IMR-90 (cell line): ENCODE results near the gene ZNF316. TPM values are rescaled to one million over a fixed set of nuclear protein-coding genes. Genes with fewer than 3 reads are reported as not detected.

ENCODE experiments used
- ATAC-seq: fragments of 200-7000 bp; cut with Tn5 transposase; 2 replicates; pipeline ENCODE4 v1.9.1; 2020; ENCODE audit warnings: low read depth, mild to moderate bottlenecking, moderate library complexity
- BruUV-seq: library from RNA; stranded (reverse); fragments of 400-500 nt; replicated peaks from 2 replicates; lab custom pipeline; 2021; lab: Mats Ljungman, UMichigan
- CTCF ChIA-PET: fragments of 300-600 bp; formaldehyde crosslinking; extraction: SDS; loops from one replicate; lab custom pipeline; 2021; ENCODE audit warnings: antibody characterized with exemption; lab: Yijun Ruan, JAX
- POLR2A ChIA-PET: fragments of 300-600 bp; sonication (Branson Sonifier 250); formaldehyde crosslinking; loops from one replicate; lab custom pipeline; 2022; ENCODE audit warnings: antibody characterized with exemption; ENCODE audit not compliant: unreplicated experiment; lab: Charles Lee
- DNase-seq: peaks from one replicate; pipeline ENCODE4 v3.0.0; 2013
- H2AFZ ChIP-seq: replicated peaks from 2 replicates; pipeline ENCODE3; 2013; ENCODE audit warnings: low read length, mild to moderate bottlenecking; ENCODE audit not compliant: poor library complexity
- H2AK5ac ChIP-seq: 2 replicates; pipeline ENCODE4 v1.6.1; 2013; ENCODE audit warnings: low read depth, low read length, inconsistent platforms
- H2AK9ac ChIP-seq: replicated peaks from 2 replicates; pipeline ENCODE3; 2013; ENCODE audit warnings: mild to moderate bottlenecking, low read depth, low read length, moderate library complexity; ENCODE audit not compliant: poor library complexity
- H2BK120ac ChIP-seq: 2 replicates; pipeline ENCODE4 v1.6.1; 2013; ENCODE audit warnings: low read depth, low read length, inconsistent platforms
- H2BK15ac ChIP-seq: 3 replicates; pipeline ENCODE4 v1.6.1; 2013; ENCODE audit warnings: low read depth, low read length, inconsistent platforms
- H2BK20ac ChIP-seq: 2 replicates; pipeline ENCODE4 v1.6.1; 2013; ENCODE audit warnings: low read depth, mild to moderate bottlenecking, inconsistent platforms, low read length, moderate library complexity
- H2BK5ac ChIP-seq: 2 replicates; pipeline ENCODE4 v1.6.1; 2013; ENCODE audit warnings: mild to moderate bottlenecking, low read depth, low read length, inconsistent platforms; ENCODE audit not compliant: poor library complexity, severe bottlenecking
- H3K14ac ChIP-seq: replicated peaks from 2 replicates; pipeline ENCODE4 v1.6.1; 2013; ENCODE audit warnings: low read depth, low read length, inconsistent platforms
- H3K18ac ChIP-seq: 2 replicates; pipeline ENCODE4 v1.6.1; 2013; ENCODE audit warnings: low read depth, low read length, control low read depth
- H3K23ac ChIP-seq: 2 replicates; pipeline ENCODE4 v1.6.1; 2013; ENCODE audit warnings: low read depth, low read length, inconsistent platforms
- H3K27ac ChIP-seq: 2 replicates; pipeline ENCODE4 v1.5.1; 2013; ENCODE audit warnings: mild to moderate bottlenecking, control low read depth, low read length; ENCODE audit not compliant: insufficient read depth
- H3K27me3 ChIP-seq: 2 replicates; pipeline ENCODE4 v1.6.1; 2013; ENCODE audit warnings: low read length; ENCODE audit not compliant: control insufficient read depth, insufficient read depth
- H3K36me3 ChIP-seq: 2 replicates; pipeline ENCODE4 v1.6.1; 2013; ENCODE audit warnings: low read length, mixed read lengths; ENCODE audit not compliant: control insufficient read depth, insufficient read depth
- H3K4ac ChIP-seq: 2 replicates; pipeline ENCODE4 v1.6.1; 2013; ENCODE audit warnings: low read depth, low read length, inconsistent platforms
- H3K4me1 ChIP-seq: 2 replicates; pipeline ENCODE4 v1.6.1; 2013; ENCODE audit warnings: low read length, mixed read lengths; ENCODE audit not compliant: control insufficient read depth, insufficient read depth
- H3K4me2 ChIP-seq: 2 replicates; pipeline ENCODE4 v1.6.1; 2013; ENCODE audit warnings: low read depth, mild to moderate bottlenecking, control low read depth, low read length, moderate library complexity
- H3K4me3 ChIP-seq: 2 replicates; pipeline ENCODE4 v1.5.1; 2013; ENCODE audit warnings: low read depth, mild to moderate bottlenecking, control low read depth, low read length, moderate library complexity; ENCODE audit not compliant: insufficient read depth
- H3K56ac ChIP-seq: 2 replicates; pipeline ENCODE4 v1.6.1; 2013; ENCODE audit warnings: low read length, inconsistent platforms; ENCODE audit not compliant: insufficient read depth; ENCODE audit errors: extremely low read depth
- H3K79me1 ChIP-seq, 2 experiments: 2 replicates each; pipeline ENCODE4 v1.6.1; 2013; ENCODE audit warnings: low read length in 2 of 2, inconsistent platforms in 1 of 2, low read depth in 1 of 2
- H3K9ac ChIP-seq: 2 replicates; pipeline ENCODE4 v1.6.1; 2013; ENCODE audit warnings: low read depth, low read length, control low read depth
- H3K9me1 ChIP-seq: 2 replicates; pipeline ENCODE4 v1.6.1; 2013; ENCODE audit warnings: low read length, inconsistent platforms; ENCODE audit not compliant: insufficient read depth
- H3K9me3 ChIP-seq: 2 replicates; pipeline ENCODE4 v1.6.1; 2013; ENCODE audit warnings: low read length; ENCODE audit not compliant: control insufficient read depth, insufficient read depth
- H4K20me1 ChIP-seq: 2 replicates; pipeline ENCODE4 v1.6.1; 2013; ENCODE audit warnings: low read length, inconsistent platforms; ENCODE audit not compliant: insufficient read depth
- H4K5ac ChIP-seq: 2 replicates; pipeline ENCODE4 v1.6.1; 2013; ENCODE audit warnings: mild to moderate bottlenecking, low read depth, low read length, control low read depth
- H4K8ac ChIP-seq, 2 experiments: 2 replicates each; pipeline ENCODE4 v1.6.1; 2013; ENCODE audit warnings: low read depth in 2 of 2, low read length in 2 of 2, control low read depth in 1 of 2, inconsistent platforms in 1 of 2
- H4K91ac ChIP-seq: 2 replicates; pipeline ENCODE4 v1.6.1; 2013; ENCODE audit warnings: low read depth, low read length, inconsistent platforms; ENCODE audit not compliant: insufficient read depth
- CEBPB ChIP-seq: IDR thresholded peaks from 2 replicates; pipeline ENCODE4 v1.6.1; 2012; ENCODE audit warnings: low read depth, low read length, improper control_type of control experiment
- CHD1 ChIP-seq: IDR thresholded peaks from 2 replicates; pipeline ENCODE4 v1.6.1; 2012; ENCODE audit warnings: low read depth, low read length, improper control_type of control experiment
- CTCF ChIP-seq: conservative IDR thresholded peaks from 2 replicates; pipeline ENCODE4 v1.5.1; 2012; ENCODE audit warnings: mild to moderate bottlenecking, low read depth, low read length, improper control_type of control experiment
- FOS ChIP-seq: fragments of 150-350 bp; IDR thresholded peaks from 2 replicates; pipeline ENCODE4 v1.6.1; 2016; ENCODE audit warnings: low read depth, low read length
- MAFK ChIP-seq: IDR thresholded peaks from 2 replicates; pipeline ENCODE4 v1.6.1; 2012; ENCODE audit warnings: low read depth, low read length, improper control_type of control experiment
- MAZ ChIP-seq: IDR thresholded peaks from 2 replicates; pipeline ENCODE4 v1.6.1; 2012; ENCODE audit warnings: low read depth, mild to moderate bottlenecking, low read length, improper control_type of control experiment, moderate library complexity, borderline replicate concordance
- MXI1 ChIP-seq: IDR thresholded peaks from 2 replicates; pipeline ENCODE4 v1.6.1; 2012; ENCODE audit warnings: low read depth, mild to moderate bottlenecking, low read length, moderate library complexity, borderline replicate concordance
- NFE2L2 ChIP-seq: fragments of 150-350 bp; IDR thresholded peaks from 2 replicates; pipeline ENCODE4 v1.6.1; 2016; ENCODE audit warnings: low read depth, mild to moderate bottlenecking, low read length
- POLR2A ChIP-seq: IDR thresholded peaks from 2 replicates; pipeline ENCODE4 v1.6.1; 2012; ENCODE audit warnings: mild to moderate bottlenecking, low read depth, low read length
- RAD21 ChIP-seq: IDR thresholded peaks from 2 replicates; pipeline ENCODE4 v1.6.1; 2012; ENCODE audit warnings: low read length, improper control_type of control experiment
- RCOR1 ChIP-seq: IDR thresholded peaks from 2 replicates; pipeline ENCODE4 v1.6.1; 2012; ENCODE audit warnings: mild to moderate bottlenecking, low read length, improper control_type of control experiment; ENCODE audit not compliant: insufficient replicate concordance
- RFX5 ChIP-seq: IDR thresholded peaks from 2 replicates; pipeline ENCODE4 v1.8.0; 2012; ENCODE audit warnings: low read depth, mild to moderate bottlenecking, low read length, moderate library complexity
- WGBS, 2 experiments: methylation state at CpG; one replicate each; pipeline versions ENCODE4 v1.1.5 to v1.1.7; 2013; ENCODE audit warnings: missing lambda C conversion rate in 2 of 2; ENCODE audit not compliant: insufficient read length in 1 of 2; ENCODE audit errors: extremely low coverage in 2 of 2; 5-methylcytosine and 5-hydroxymethylcytosine counted together
- dilution Hi-C: fragments of 300-500 bp; cut with HindIII; formaldehyde crosslinking; loops from one replicate; pipeline ENCODE4 v1.14.3; 2018; ENCODE audit warnings: low sequenced_read_pairs; ENCODE audit not compliant: unreplicated experiment
- in situ Hi-C: fragments of 300-500 bp; cut with MboI; formaldehyde crosslinking; loops from 3 replicates; pipeline ENCODE4 v1.14.3; 2019; ENCODE audit warnings: low sequenced_read_pairs, inconsistent platforms, mixed read lengths
- intact Hi-C: fragments of 100-400 bp; cut with micrococcal nuclease; formaldehyde crosslinking; loops from 2 replicates; pipeline ENCODE4 v1.10.0; 2022
- polyA plus RNA-seq, 3 experiments: library from polyadenylated mRNA; depleted of rRNA; stranded (reverse); fragments of >200 nt; gene quantifications; 2 replicates each; pipeline ENCODE4 v1.2.3, GENCODE V29; 2012; ENCODE audit warnings: low replicate concordance in 1 of 3
- total RNA-seq: library from RNA; depleted of rRNA; stranded (reverse); fragments of >200 nt; gene quantifications from 2 replicates; pipeline ENCODE4 v1.2.3, GENCODE V29; 2012
- TF ChIP-seq, protein P1 (sequence below): fragments of 150-350 bp; IDR thresholded peaks from 2 replicates; pipeline ENCODE4 v1.6.1; 2016; ENCODE audit warnings: low read depth, mild to moderate bottlenecking, low read length, moderate library complexity, borderline replicate concordance
- TF ChIP-seq, protein P2 (sequence below): fragments of 150-350 bp; IDR thresholded peaks from 2 replicates; pipeline ENCODE4 v1.6.1; 2017; ENCODE audit warnings: mild to moderate bottlenecking, antibody characterized with exemption, low read length, low read depth

ZNF316 gene
- total and polyA plus RNA-seq, 2 of the 4 experiments (the other 2 are of a cell fraction): 3.2 to 7.2 TPM

GRCh38 chr7:6648066-6648814 lies 11.1 kb downstream of the ZNF316 start:
- peaks cover 76% of the 10 kb centered on the region for H3K36me3 ChIP-seq
- no peak overlapping the region for H2AK9ac ChIP-seq
- no peak overlapping the region for H2AFZ ChIP-seq
- H2BK120ac ChIP-seq: no peak overlapping the region
- WGBS, 2 experiments: 100% methylated on average over 7 of the region's 17 CpGs; no CpG with 5 or more reads in 1 of the 2 experiments
- peaks cover 26% of the 10 kb centered on the region for H3K9me3 ChIP-seq
- no peak for DNase-seq
- peaks cover 4% of the 10 kb centered on the region; the same call in 1 of the 2 replicates for H4K20me1 ChIP-seq
- no peak overlapping the region for H3K9ac ChIP-seq
- H3K18ac ChIP-seq: no peak overlapping the region
- no peak for TF ChIP-seq RCOR1
- no peak for TF ChIP-seq MXI1
- TF ChIP-seq CEBPB: no peak
- no peak for TF ChIP-seq CTCF
- TF ChIP-seq, protein P1, sequence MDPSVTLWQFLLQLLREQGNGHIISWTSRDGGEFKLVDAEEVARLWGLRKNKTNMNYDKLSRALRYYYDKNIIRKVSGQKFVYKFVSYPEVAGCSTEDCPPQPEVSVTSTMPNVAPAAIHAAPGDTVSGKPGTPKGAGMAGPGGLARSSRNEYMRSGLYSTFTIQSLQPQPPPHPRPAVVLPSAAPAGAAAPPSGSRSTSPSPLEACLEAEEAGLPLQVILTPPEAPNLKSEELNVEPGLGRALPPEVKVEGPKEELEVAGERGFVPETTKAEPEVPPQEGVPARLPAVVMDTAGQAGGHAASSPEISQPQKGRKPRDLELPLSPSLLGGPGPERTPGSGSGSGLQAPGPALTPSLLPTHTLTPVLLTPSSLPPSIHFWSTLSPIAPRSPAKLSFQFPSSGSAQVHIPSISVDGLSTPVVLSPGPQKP: no peak
- TF ChIP-seq POLR2A: no peak
- TF ChIP-seq MAZ: no peak
- no peak for TF ChIP-seq FOS
- no peak for TF ChIP-seq RAD21
- TF ChIP-seq, protein P2, sequence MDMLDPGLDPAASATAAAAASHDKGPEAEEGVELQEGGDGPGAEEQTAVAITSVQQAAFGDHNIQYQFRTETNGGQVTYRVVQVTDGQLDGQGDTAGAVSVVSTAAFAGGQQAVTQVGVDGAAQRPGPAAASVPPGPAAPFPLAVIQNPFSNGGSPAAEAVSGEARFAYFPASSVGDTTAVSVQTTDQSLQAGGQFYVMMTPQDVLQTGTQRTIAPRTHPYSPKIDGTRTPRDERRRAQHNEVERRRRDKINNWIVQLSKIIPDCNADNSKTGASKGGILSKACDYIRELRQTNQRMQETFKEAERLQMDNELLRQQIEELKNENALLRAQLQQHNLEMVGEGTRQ: no peak
- no peak for TF ChIP-seq RFX5
- no peak for TF ChIP-seq CHD1
- no peak for TF ChIP-seq NFE2L2
- TF ChIP-seq MAFK: no peak
- no peak overlapping the region for H3K56ac ChIP-seq
- no peak overlapping the region for H3K14ac ChIP-seq
- no peak for ATAC-seq
- H3K27me3 ChIP-seq: no peaks in the 10 kb centered on the region
- H3K4me2 ChIP-seq: no peak overlapping the region
- no peaks in the 10 kb centered on the region for H3K4me1 ChIP-seq
- POLR2A ChIA-PET: no interaction called here
- H3K79me1 ChIP-seq: peaks cover 0 to 17% of the 10 kb centered on the region in 2 experiments; a peak in 1 of 4 replicates
- no peak overlapping the region for H3K27ac ChIP-seq
- no peak overlapping the region for H2BK5ac ChIP-seq
- H4K91ac ChIP-seq: no peak overlapping the region
- H3K9me1 ChIP-seq: no peaks in the 10 kb centered on the region
- intact Hi-C loops: no loop called here
- H4K5ac ChIP-seq: no peak overlapping the region
- dilution Hi-C loops: no loop called here
- H2BK20ac ChIP-seq: no peak overlapping the region
- H2BK15ac ChIP-seq: no peak overlapping the region
- CTCF ChIA-PET: no interaction called here
- H2AK5ac ChIP-seq: no peak overlapping the region
- no peak overlapping the region for H3K4me3 ChIP-seq
- H3K4ac ChIP-seq: no peak overlapping the region
- no peak overlapping the region for H4K8ac ChIP-seq
- BruUV-seq: no TSS peak
- no peak overlapping the region for H3K23ac ChIP-seq
- in situ Hi-C loops: no loop called here
